SK-N-SH treated with all-trans-retinoic acid at 6 μM for 48 hours (cell line): ENCODE data around the gene CP.

Experiments used
- CSDC2 ChIP-seq: fragments of 250-450 bp; sonication (Bioruptor Pico); IDR thresholded peaks from 2 replicates; pipeline ENCODE4 v1.5.0; 2020; ENCODE audit warnings: mild to moderate bottlenecking, moderate library complexity
- TCF4 ChIP-seq: fragments of 250-450 bp; sonication (Bioruptor Pico); IDR thresholded peaks from 2 replicates; pipeline ENCODE4 v1.8.0; 2021; ENCODE audit warnings: mild to moderate bottlenecking, moderate library complexity, borderline replicate concordance
- ZFP3 ChIP-seq: fragments of 250-450 bp; sonication (Bioruptor Pico); IDR thresholded peaks from 2 replicates; pipeline ENCODE4 v1.5.0; 2020; ENCODE audit warnings: mild to moderate bottlenecking, moderate library complexity
- ZNF8 ChIP-seq: fragments of 450-650 bp; formaldehyde crosslinking; IDR thresholded peaks from 2 replicates; pipeline ENCODE4 v1.5.0; 2020; ENCODE audit warnings: mild to moderate bottlenecking, moderate library complexity
- TF ChIP-seq, protein P1 (sequence below): fragments of 250-450 bp; sonication (Bioruptor Pico); IDR thresholded peaks from 2 replicates; pipeline ENCODE4 v1.5.1; 2020; ENCODE audit warnings: low read depth, mild to moderate bottlenecking, moderate library complexity
- TF ChIP-seq, protein P2 (sequence below): fragments of 250-450 bp; sonication (Bioruptor Pico); IDR thresholded peaks from 2 replicates; pipeline ENCODE4 v1.8.0; 2020; ENCODE audit warnings: mild to moderate bottlenecking, moderate library complexity, borderline replicate concordance
- TF ChIP-seq, protein P3 (sequence below): fragments of 250-450 bp; sonication (Bioruptor Pico); IDR thresholded peaks from 2 replicates; pipeline ENCODE4 v1.8.0; 2021; ENCODE audit warnings: low read depth, mild to moderate bottlenecking, moderate library complexity, borderline replicate concordance

DNA sequence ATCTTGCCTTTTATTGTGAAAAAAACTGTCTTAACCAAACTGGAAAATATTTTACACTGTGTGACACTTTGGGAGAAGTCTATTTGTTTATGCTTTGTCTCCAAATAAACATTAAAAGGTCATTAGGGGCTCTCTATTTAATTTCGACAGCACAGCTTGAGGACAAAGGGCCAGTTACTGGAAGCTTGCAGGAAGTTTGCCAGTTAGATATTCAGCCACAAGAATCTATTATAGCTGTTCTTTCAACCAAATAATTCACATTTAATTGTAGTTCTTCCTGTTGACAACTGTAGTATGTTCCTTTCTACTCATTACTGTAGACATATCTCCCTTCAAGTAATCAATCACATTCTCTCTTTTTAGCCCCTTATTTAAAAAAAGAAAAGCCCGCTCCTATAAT, 6.1 kb downstream of the CP start:
- TF ChIP-seq, protein P1, sequence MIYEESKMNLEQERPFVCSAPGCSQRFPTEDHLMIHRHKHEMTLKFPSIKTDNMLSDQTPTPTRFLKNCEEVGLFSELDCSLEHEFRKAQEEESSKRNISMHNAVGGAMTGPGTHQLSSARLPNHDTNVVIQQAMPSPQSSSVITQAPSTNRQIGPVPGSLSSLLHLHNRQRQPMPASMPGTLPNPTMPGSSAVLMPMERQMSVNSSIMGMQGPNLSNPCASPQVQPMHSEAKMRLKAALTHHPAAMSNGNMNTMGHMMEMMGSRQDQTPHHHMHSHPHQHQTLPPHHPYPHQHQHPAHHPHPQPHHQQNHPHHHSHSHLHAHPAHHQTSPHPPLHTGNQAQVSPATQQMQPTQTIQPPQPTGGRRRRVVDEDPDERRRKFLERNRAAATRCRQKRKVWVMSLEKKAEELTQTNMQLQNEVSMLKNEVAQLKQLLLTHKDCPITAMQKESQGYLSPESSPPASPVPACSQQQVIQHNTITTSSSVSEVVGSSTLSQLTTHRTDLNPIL: no peak
- TF ChIP-seq, protein P2, sequence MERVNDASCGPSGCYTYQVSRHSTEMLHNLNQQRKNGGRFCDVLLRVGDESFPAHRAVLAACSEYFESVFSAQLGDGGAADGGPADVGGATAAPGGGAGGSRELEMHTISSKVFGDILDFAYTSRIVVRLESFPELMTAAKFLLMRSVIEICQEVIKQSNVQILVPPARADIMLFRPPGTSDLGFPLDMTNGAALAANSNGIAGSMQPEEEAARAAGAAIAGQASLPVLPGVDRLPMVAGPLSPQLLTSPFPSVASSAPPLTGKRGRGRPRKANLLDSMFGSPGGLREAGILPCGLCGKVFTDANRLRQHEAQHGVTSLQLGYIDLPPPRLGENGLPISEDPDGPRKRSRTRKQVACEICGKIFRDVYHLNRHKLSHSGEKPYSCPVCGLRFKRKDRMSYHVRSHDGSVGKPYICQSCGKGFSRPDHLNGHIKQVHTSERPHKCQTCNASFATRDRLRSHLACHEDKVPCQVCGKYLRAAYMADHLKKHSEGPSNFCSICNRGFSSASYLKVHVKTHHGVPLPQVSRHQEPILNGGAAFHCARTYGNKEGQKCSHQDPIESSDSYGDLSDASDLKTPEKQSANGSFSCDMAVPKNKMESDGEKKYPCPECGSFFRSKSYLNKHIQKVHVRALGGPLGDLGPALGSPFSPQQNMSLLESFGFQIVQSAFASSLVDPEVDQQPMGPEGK (CRISPR knock-in tag): no peak
- TF ChIP-seq ZNF8 (no peak), TCF4 (CRISPR knock-in tag) (no peak), ZFP3 (no peak), CSDC2 (CRISPR knock-in tag) (no peak)
- TF ChIP-seq, protein P3, sequence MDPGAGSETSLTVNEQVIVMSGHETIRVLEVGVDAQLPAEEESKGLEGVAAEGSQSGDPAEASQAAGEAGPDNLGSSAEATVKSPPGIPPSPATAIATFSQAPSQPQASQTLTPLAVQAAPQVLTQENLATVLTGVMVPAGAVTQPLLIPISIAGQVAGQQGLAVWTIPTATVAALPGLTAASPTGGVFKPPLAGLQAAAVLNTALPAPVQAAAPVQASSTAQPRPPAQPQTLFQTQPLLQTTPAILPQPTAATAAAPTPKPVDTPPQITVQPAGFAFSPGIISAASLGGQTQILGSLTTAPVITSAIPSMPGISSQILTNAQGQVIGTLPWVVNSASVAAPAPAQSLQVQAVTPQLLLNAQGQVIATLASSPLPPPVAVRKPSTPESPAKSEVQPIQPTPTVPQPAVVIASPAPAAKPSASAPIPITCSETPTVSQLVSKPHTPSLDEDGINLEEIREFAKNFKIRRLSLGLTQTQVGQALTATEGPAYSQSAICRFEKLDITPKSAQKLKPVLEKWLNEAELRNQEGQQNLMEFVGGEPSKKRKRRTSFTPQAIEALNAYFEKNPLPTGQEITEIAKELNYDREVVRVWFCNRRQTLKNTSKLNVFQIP: no peak
